HFF-Myc (cell line): Measurements from ENCODE around the gene SETD2.

Experiments
- DNase-seq: peaks from one replicate; pipeline ENCODE4 v3.0.0-alpha.2; 2011; ENCODE audit warnings: low read depth; ENCODE audit errors: extremely low read depth
- H3K4me3 ChIP-seq: replicated peaks from 2 replicates; pipeline ENCODE4 v1.5.1; 2011; ENCODE audit warnings: low read depth, mild to moderate bottlenecking, control low read depth, low read length
- CTCF ChIP-seq: IDR thresholded peaks from 2 replicates; pipeline ENCODE4 v1.5.1; 2012; ENCODE audit warnings: mild to moderate bottlenecking, low read depth, low read length, control low read depth; ENCODE audit errors: missing control alignments

The SETD2 gene

GRCh38 chr3:46987743-46988401 is 176.0 kb downstream of the SETD2 start:
- DNase-seq, result no peak
- H3K4me3 ChIP-seq, result no peak overlapping the region
- no peak for TF ChIP-seq CTCF

GRCh38 chr3:46987319-46987742 is 176.6 kb downstream of the SETD2 start:
- DNase-seq, result no peak
- TF ChIP-seq CTCF, result no peak
- no peak overlapping the region for H3K4me3 ChIP-seq

GRCh38 chr3:46986782-46987310 is 177.1 kb downstream of the SETD2 start:
- H3K4me3 ChIP-seq, result no peak overlapping the region
- TF ChIP-seq CTCF, result no peak
- DNase-seq, result no peak

- DNase-seq, result no peak
- TF ChIP-seq CTCF, result no peak
- no peak overlapping the region for H3K4me3 ChIP-seq
These were observed 177.7 kb downstream of the SETD2 start for GRCh38 chr3:46986055-46986730.

- DNase-seq, result no peak
- no peak overlapping the region for H3K4me3 ChIP-seq
- TF ChIP-seq CTCF, result no peak
These were observed 178.3 kb downstream of the SETD2 start for GRCh38 chr3:46985588-46985987.

GRCh38 chr3:46984591-46985459 is 179.1 kb downstream of the SETD2 start:
- no peak for DNase-seq
- H3K4me3 ChIP-seq, result no peak overlapping the region
- TF ChIP-seq CTCF, result no peak
